Activated CD4-positive, alpha-beta T cell treated with anti-CD3 and anti-CD28 coated beads, Interleukin-10, Interleukin-2, amounts not matched to agents 100 ng/mL and 50 ng/mL, durations not matched to agents 16 hours and 8 hours (primary cell): ENCODE measurements around the gene RBM39.

Experiments
- DNase-seq: peaks from one replicate; pipeline ENCODE4 v3.0.0-alpha.2; 2020

RBM39 gene

GRCh38 chr20:35665949-35666288 is 76.1 kb downstream of the RBM39 start:
- no peak for DNase-seq

- peak; percentile 95 for DNase-seq
Measured at GRCh38 chr20:35664466-35665206, 77.4 kb downstream of the RBM39 start, which contains the start of the genes CPNE1 and RBM12. Gene CPNE1, minus strand, starts transcription at chr20:35664900. Its CDS starts 31,977 bp downstream, at chr20:35632923. Gene RBM12, minus strand, starts transcription at chr20:35664900. Its CDS starts 9,578 bp downstream, at chr20:35655322.

- DNase-seq = peak; percentile 68
Measured at GRCh38 chr20:35663516-35664465, 78.3 kb downstream of the RBM39 start.

GRCh38 chr20:35662551-35662950 is 79.5 kb downstream of the RBM39 start:
- peak; percentile 59 for DNase-seq

- no peak for DNase-seq
Measured at GRCh38 chr20:35661908-35662307, 80.2 kb downstream of the RBM39 start.

GRCh38 chr20:35661053-35661452 is 81.0 kb downstream of the RBM39 start:
- peak; percentile 53 for DNase-seq

GRCh38 chr20:35660122-35660937 is 81.7 kb downstream of the RBM39 start:
- peak; percentile 44 for DNase-seq

- no peak for DNase-seq
Measured at GRCh38 chr20:35657271-35657670, 84.8 kb downstream of the RBM39 start.

- no peak for DNase-seq
Measured at GRCh38 chr20:35654415-35654814, 87.6 kb downstream of the RBM39 start.

- DNase-seq = no peak
Measured at GRCh38 chr20:35653893-35654292, 88.2 kb downstream of the RBM39 start.
